Middle frontal gyrus (tissue), 1 donor: Measurements from ENCODE around the gene KCNMA1.

ENCODE experiments used
- DNase-seq: peaks from one replicate; pipeline ENCODE4 v3.0.0-alpha.2; 2015; ENCODE audit warnings: low spot score; ENCODE audit errors: extremely low spot score

KCNMA1 gene

DNA sequence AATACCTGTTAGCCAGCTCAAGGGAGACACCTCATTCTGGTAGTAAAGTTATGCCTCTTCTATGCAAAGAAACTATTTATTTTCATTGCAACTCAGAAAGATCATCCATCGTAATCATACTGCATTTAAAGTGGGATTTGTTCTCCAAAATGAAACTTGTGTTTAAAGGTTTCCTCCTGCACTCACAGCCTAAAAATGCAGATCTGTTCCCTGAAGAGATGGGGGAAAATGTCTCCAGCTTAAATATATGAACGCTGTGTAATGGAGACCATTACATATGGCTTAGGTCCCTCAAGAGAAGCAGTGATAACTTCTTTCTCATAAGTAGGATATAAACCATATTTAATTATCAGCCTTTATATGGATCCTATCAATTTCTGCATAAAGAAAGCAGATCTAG lies 665.1 kb downstream of the KCNMA1 start:
- DNase-seq, result no peak

DNA sequence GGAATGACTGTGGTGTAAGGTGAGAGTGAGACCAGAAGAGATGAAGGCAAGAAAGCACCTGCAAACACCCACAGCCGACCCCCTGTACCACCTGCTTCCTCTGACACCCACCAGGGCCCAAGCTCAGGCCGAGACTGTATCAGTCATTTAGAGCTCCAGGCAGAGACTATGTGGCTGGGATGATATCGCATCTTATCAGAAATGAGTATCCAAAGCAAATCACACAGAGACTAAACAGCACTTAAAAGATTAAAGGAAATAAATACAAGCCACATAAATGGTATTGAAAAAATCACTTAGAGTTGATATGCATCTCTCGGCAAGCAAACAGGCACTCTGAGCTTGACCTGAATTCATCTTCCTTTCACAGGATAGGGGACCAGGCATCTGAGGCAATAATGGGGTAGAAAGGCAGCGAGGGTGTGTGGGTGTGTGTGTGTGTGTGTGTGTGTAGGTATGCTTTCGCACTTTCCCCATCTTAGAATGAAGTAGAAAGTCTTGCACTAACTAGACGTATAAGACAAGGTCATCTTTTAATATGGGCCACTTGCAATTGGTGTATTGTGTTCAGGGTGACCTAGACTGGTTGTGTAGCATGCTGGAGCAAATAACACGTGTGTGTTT lies 665.9 kb downstream of the KCNMA1 start:
- DNase-seq, result no peak

DNA sequence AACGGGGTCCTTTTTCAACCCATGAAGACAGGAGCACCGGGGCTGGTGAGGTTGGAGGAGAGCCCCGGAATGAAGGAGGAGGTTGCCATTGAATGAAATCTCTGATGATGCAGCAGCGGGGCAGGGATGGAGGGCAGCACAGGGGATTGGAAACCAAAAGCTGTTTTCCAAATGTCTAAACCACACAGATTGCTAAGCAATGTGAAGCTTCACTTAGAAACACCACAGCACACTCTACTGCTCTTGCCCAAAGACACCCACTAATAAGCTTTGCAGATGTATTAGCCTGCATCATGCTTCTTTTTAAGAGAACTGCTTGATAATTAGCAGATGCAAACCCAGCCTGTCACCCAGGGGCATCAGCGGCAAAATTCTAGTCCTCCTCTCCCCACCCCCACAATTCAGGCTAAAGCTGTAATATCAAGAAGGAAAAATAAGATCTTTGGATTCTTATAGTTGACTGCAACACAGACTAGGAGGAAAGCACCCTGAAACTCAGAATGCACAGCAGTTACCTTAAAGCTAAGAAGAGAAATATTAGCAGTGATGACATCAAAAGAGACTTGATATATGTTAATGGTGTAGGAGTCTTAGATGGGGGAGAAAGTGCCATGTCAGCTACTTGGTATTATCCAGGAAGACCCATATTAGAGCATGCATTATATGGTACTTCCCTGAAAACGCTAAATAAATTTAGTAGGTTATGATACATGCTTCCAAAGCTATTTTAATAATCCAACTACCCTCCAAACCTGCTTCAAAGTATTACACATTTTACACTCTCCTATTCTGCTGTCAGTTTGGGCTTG lies 666.7 kb downstream of the KCNMA1 start:
- DNase-seq, result no peak

DNA sequence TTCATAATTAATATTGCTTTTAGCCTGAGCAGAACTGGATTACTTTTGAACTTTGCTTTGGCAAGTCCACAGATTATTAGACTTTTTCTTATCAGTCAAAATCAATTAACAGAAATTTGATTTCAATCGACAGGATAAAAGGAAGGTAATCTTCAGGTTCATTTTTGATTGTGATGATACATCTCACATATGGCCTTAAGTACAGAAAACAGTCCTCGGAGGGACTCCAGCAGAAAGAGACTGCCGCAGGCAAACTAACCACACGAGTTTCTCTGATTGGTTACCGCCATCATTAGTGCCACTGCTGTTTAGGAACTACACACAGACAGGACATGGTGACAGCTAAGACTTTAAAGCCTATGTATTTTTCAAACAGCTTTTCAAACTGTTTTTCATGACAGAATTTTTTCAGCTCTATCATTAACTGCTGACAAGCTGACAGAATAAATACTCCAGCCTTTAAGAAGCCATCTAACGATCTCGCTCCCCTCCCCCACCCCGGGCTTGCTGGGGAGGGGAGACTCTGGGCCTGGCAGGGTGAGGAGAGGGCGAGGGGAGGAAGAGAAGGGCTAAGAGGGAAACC lies 668.2 kb downstream of the KCNMA1 start:
- no peak for DNase-seq

DNA sequence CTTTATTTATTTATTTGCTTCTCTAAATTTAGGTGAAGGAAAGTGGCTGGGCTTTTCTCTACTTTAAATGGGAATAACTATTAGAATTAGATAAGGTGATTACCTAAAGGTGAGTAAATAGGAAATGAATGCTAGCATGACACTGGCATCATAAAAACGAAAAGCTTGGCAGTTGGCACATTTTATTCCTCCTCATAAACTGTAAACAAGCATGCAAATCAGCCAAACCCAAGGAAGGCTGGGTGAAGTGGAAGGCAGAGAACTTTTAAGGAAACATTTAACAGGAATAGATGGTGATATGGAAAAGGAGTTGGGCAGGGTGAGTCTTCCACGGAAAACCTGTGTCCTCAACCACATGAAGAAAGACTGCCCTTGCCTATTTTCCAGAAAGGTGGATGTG lies 669.1 kb downstream of the KCNMA1 start:
- no peak for DNase-seq

DNA sequence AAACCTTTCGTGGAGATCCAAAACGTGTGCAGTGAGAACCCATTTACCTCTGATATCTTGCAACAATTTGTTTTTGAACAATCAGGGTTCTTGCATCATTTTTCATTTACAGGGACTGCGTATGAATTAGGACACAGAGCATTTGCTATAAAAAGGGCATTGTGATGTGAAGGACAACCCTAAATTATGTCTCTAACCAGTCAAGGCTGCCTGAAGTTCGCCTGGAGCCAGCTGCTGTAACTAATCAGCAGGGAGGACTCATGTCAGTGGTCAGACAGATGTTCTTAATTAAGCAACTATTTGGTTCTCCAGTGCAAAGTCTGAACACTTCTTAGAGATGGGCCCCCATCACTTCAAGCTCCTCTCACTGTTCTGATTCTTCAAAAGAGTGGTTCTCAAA lies 674.8 kb downstream of the KCNMA1 start:
- no peak for DNase-seq

DNA sequence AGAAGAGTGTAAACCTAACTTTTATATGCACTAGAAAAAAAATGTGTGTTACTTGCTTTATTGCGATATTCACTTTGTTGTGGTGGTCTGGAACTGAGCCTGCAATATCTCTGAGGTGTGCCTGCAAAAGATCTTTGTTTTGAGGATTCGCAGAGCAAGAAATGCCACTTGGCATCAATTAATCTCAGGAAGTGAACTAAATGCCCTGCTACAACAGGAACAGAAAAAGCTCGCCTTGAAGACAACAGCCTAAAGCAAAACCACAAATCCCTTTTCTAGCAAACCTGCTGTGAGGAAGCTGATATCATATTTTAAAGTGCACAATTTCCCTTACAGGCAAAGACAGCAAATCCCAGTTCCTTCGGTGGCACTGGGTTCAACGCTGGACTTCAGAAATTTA lies 675.8 kb downstream of the KCNMA1 start:
- DNase-seq, result no peak

DNA sequence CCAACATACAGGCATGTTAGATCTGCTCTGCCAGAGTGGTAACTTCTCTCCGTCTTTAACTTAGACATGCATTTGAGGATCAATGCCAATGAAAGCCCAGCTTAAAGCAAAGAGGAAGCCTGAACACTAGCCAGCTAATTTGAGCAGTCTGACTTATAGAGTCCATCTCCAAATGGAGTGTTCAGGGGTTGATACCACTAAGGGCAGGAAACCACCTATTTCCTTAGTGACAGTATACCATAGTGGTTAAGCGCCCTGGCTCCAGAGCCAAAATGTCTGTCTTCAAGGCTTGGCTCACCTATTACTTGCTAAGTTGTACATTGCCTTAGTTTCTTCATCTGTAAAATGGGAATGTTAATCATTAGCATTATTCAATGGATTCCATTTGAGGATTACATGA lies 678.5 kb downstream of the KCNMA1 start:
- no peak for DNase-seq

DNA sequence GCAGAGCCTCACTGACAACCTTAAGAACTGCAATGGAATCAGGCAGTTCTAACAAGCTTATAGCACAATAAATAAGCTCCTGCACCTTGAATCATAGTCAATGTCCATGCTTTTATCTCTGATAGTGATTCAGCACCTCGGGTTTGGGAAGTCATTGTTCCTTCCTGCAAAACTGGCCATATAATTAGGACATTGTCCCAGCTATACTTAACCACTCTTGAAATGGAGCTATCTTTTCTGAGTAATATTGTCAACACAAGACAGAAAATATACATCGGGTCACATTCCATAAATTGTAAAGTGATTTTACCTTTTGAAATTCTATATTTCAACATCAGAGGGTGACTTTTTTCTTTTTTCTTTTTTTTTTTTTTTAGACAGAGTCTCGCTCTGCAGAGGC lies 682.8 kb downstream of the KCNMA1 start:
- no peak for DNase-seq

DNA sequence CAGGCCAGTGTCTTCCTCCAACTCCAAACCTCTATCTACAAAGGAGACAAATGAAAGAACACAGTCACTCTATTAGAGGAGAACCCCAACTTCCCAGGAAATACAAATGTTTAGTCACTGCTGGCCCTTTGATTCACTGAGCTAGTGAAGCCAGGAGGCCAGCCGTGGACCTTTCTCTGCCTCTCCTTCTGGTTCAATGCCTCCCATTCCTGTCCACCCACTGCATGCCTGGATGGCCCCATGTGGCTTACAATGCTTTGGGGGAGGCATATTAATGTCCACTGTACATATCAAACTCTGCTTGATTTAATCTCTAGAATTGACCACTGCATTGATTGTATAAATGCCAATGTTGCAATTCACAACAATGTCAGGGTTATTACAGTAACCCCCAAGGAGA lies 687.3 kb downstream of the KCNMA1 start:
- DNase-seq, result no peak

DNA sequence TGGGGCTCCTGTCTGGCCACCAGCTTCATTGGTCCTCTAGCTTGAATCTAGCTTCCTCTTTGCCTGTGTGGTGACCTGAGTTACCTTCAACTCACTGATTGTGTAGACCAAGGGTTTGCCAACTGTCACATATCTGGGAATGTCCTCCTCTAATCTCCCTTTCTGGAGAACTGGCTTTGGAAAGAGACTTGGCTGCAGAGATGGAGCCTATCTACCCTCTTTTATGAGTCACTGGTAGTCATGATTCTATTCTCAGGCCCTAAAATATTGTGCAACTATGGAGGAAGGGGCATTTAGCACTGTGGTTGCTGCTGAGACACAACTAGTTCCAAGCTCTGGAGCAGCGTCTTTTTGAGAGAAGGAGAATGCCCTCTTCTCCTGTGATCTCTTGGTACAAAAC lies 691.3 kb downstream of the KCNMA1 start:
- no peak for DNase-seq

DNA sequence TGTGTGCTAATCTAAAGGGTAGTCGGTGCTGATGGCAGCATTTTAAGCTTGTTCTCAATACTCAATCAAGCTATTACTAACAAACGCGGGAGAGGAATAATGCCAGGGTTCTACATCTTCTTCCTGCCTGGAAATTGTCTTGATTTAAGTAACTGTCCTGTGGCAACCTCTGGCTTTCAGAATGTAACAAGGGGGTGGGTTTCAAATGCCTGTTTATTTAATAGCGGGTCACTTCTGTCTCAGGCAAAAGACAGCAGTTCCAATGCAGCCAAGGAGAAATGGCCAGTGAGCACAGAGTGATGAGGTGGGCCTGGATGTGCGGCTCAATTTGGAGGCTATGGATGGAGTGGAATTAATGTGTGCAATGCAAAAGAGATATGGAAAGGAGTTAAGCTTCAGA lies 692.4 kb downstream of the KCNMA1 start:
- no peak for DNase-seq

DNA sequence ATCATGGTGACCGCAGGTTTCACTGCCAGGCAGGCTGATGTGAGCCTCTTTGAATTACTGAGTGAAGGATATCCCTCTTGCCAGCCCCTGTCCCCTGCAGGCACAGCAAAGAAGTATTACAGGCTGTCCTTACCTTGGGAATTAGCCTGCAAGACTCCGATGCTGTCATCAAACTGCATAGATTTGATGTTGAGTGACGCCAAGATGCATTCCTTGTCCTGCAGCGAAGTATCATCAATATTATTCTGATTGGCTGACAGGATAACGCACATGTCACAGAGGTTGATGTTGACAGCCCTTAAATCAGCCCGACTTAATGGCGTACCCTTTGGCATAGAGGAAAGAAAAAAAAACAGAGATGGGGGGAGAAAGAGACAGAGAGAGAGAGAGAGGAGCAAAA lies 693.0 kb downstream of the KCNMA1 start:
- no peak for DNase-seq

DNA sequence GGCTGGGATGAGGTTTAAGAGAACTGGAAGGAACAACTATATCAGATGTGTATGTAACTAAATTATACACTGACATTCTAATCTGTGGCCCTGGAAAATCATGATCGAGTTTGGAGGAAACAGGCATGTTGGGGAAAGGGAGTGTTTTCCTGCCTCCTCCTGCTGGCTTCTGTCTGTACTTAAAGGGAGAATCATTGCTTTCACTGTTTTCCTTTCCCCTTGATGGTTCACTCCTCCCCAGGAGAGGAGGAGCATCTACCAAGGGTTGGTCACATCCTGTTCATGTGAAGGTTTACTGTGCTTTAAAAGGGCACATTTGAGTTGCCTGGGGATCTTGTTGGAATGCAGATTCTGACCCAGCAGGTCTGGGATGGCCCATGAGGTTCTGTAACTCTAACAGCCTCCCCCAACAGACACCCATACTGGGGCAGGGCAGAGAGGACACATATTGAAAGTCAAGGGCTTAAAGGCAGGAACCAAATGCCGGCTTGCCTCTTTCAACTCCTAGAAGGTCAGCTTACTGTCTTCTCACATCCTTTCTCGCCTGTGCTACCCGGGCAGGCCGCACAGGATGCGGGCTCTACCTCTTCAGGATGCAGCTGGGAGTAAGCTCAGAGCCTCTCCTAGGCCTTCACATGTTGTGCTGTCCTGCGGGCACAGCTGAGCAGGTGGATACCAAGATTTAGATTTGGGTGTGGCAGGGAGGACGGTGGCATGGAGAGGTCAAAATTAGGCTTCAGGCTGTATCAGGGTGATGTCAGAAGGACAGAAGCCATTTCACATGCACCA lies 694.8 kb downstream of the KCNMA1 start:
- DNase-seq, result no peak

DNA sequence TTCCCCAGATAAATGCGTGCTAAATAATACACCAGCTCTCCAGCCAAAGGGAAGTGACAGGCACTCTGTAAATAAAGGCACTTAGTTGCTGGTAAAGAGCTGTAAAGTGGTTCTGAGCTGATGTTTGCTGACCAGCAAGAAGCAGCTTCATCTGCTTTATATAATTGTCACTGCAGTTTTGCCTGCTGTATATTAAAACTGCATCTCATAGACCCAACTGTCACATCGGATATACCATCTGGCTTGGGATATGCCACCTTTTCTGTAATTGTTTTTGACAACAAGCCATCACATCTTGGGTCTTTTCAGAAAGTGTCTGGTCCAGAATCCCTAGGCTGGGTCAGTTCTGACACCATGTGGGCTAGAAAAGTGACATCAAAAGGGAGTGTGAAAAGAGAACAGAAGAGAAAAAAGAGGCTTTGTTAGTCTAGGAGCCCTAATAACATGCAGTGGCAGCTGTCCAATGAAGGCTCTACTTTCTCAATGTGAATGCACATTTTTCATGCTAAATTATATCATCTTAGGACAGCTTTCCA lies 697.6 kb downstream of the KCNMA1 start:
- DNase-seq, result no peak

DNA sequence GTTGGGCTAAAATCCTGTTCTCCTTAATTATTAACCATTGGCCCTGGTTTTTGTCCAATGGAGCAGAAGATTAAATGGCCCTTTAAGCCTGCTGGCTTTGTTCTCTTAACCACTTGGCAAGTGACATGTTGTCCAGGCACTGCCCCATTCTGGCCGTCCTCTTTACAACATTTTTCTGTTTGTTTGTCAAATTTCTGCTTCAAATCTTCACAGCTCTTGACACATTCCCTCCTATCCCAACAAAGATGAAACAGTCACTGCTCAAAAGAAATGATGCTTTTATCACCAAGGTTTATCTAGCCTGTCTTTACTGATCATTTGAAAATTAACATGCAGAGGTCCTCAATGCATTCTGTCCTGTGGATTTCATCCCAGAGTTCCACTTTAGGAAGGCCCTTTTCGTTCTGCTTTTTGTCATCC lies 700.4 kb downstream of the KCNMA1 start:
- no peak for DNase-seq

DNA sequence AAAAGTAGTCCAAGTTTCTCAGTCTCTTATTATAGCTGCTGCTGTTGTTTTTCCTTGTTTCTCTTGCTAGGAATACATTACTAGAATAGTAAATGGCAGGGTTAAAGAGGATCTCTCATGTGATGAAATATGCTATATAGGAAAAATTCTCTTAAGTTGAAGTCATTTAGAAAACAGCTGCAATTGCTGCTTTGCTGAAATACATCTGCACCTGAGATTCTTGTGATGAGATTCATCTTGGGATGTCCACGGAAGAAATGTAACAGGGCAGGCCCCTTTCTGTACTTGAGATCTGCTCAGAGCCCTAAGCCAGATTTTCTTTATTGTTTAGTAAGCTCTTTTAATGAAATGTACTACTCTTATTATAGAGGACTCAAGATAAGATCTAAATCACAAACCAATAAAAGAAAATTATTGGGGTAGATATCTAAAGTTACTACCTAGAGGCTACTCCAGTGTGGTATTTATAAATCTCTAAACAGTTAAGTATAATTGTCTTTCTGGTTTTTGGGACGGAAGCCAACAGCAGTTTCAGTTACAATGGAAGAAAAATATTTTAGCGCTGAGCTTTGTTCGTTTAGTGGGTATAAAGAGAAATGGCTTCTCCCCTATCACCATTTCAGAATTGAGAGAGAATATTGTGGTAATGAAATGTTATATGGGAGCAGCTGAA lies 701.5 kb downstream of the KCNMA1 start:
- no peak for DNase-seq

DNA sequence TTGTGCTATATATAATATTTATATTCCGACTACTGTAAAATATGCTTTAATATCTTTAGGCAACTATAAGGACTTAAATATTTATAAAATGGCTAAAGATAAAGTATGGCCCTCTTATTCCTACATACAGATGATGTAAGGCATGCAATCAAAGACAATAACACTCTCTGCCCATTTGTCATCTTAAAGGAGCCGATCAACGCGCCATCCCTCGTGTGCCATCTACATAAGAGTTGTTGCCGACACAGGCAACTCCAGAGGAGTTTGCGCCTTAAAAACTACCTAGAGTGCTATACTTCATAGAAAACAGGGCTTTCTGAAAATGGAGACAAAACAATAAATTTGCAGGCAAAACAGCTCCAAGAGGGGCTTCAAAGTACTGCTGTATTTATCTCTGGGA lies 709.0 kb downstream of the KCNMA1 start:
- no peak for DNase-seq

DNA sequence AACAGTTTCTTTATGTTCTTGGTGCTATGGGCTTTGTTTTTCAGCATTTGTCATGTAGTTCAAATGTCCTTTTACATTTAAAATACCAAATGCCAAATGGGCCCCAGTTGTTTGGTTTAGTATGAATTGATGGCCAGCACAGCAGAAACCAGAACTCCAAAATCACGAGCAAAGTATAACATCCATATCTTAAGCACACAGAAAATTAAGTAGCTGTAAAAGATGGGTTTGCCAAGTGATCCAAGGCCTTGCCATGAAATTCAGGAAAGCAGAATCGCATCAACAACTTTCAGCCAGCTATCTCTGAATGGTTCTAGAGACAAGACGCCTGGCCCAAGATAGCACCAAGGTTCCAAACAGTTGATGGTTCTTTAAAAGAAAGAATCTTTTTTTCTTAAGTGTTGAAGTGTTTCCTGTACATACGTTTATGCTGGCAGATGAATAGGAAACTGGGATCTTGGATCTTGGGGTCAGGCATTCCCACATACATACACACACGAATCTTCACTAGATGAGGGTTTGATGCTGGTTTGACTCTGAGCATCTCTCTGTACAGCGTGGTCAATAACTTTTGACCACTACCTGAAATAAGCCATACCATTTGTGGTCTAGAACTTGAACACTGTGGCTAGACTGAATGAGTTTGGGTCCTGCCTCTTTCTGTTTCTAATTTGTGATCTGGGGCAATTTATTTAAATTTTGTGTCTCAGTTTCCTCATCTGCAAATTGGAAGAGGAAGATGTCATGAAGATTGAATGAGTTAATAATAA lies 711.8 kb downstream of the KCNMA1 start:
- DNase-seq, result no peak

DNA sequence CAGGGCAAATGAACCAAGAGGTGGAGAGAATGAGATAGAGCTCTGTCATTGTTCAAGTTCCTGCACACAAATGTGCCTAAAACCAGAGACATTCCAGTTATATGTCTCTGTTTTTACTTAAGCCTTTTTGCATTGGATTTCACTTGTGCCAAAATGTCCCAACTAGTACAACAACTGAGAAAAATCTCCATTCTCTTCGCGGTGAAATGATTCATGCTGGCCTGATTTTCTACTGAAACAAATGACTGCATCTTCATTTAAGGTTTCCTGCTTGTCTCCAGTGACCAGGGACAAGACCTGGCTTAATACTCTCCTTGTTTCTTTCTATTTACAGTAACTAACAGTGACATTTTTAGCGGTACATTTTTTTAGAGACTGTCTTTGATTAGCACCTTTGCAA lies 714.9 kb downstream of the KCNMA1 start:
- DNase-seq, result no peak
